K562 (cell line): ENCODE data around the gene C1QTNF6. TPM values are rescaled to one million over a fixed set of nuclear protein-coding genes. Genes with fewer than 3 reads are reported as not detected.

Experiments
- ATAC-seq: fragments of 200-7000 bp; cut with Tn5 transposase; 3 replicates; pipeline ENCODE4 v1.9.1; 2020; ENCODE audit warnings: moderate library complexity
- BruUV-seq: library from RNA; stranded (reverse); fragments of 400-500 nt; replicated peaks from 2 replicates; lab custom pipeline; 2021; lab: Mats Ljungman, UMichigan
- CTCF ChIA-PET: fragments of 300-600 bp; formaldehyde crosslinking; extraction: SDS; loops from one replicate; lab custom pipeline; 2021; ENCODE audit warnings: low intra/inter-chr PET ratio; lab: Yijun Ruan, JAX
- POLR2A ChIA-PET: fragments of 300-600, 350-650 bp; sonication (Branson Sonifier 250); formaldehyde crosslinking; extraction: SDS; loops from one replicate; lab custom pipeline; 2021; ENCODE audit warnings: antibody characterized with exemption, inconsistent platforms; lab: Yijun Ruan, JAX
- DNase-seq, 4 experiments: peaks; one replicate each; pipeline versions ENCODE4 v3.0.0 to v3.0.0-alpha.2; 2011 to 2018; ENCODE audit warnings: low spot score in 3 of 4, mixed read lengths in 3 of 4; ENCODE audit errors: extremely low read depth in 1 of 4
- FAIRE-seq: peaks from 2 replicates; lab custom pipeline; 2011; peaks lifted over from hg19 to GRCh38; lab: Jason Lieb, UNC
- H2AFZ ChIP-seq: 2 replicates; pipeline ENCODE4 v1.6.0; 2011; ENCODE audit warnings: low read depth, low read length, control low read depth, inconsistent platforms
- H3K27ac ChIP-seq: fragments of 200-600 bp; 3 replicates; pipeline ENCODE4 v1.8.0; 2011; ENCODE audit warnings: low read depth, mild to moderate bottlenecking, control low read depth, inconsistent platforms, low read length, moderate library complexity, mixed read lengths; ENCODE audit errors: extremely low read depth
- H3K27me3 ChIP-seq, 2 experiments: fragments of 300-600 bp in 1 of 2; 2 replicates in 1 of 2; 3 replicates in 1 of 2; pipeline versions ENCODE4 v1.6.0 to v1.8.0; 2011; ENCODE audit warnings: inconsistent platforms in 2 of 2, low read length in 2 of 2, mild to moderate bottlenecking in 1 of 2, mixed read lengths in 1 of 2, moderate library complexity in 1 of 2; ENCODE audit not compliant: control insufficient read depth in 2 of 2, insufficient read depth in 2 of 2
- H3K36me3 ChIP-seq: fragments of 300-600 bp; 3 replicates; pipeline ENCODE4 v1.8.0; 2011; ENCODE audit warnings: mild to moderate bottlenecking, low read length, inconsistent platforms; ENCODE audit not compliant: control insufficient read depth, insufficient read depth
- H3K4me1 ChIP-seq, 2 experiments: fragments of 200-600 bp in 1 of 2; replicated peaks in 1 of 2; 2 replicates in 1 of 2; 3 replicates in 1 of 2; pipeline versions ENCODE4 v1.5.1 to v1.8.0; 2011; ENCODE audit warnings: inconsistent platforms in 2 of 2, low read length in 2 of 2, mild to moderate bottlenecking in 1 of 2, mixed read lengths in 1 of 2, moderate library complexity in 1 of 2; ENCODE audit not compliant: control insufficient read depth in 2 of 2, insufficient read depth in 2 of 2
- H3K4me2 ChIP-seq: 2 replicates; pipeline ENCODE4 v1.6.1; 2011; ENCODE audit warnings: low read length, control low read depth, inconsistent platforms, mixed read lengths; ENCODE audit not compliant: insufficient read depth
- H3K4me3 ChIP-seq: fragments of 200-600 bp; sonication (generic), shearing (Covaris generic); 2 replicates; pipeline ENCODE4 v1.5.1; 2016; ENCODE audit warnings: control low read depth, inconsistent platforms
- H3K79me2 ChIP-seq: fragments of 200-600 bp; 3 replicates; pipeline ENCODE4 v1.8.0; 2011; ENCODE audit warnings: low read length, inconsistent platforms; ENCODE audit not compliant: control insufficient read depth, insufficient read depth
- H3K9ac ChIP-seq, 2 experiments: 2 replicates each; pipeline versions ENCODE4 v1.6.0 to v1.6.1; 2011; ENCODE audit warnings: low read depth in 2 of 2, low read length in 2 of 2, control low read depth in 1 of 2, inconsistent platforms in 1 of 2, mild to moderate bottlenecking in 1 of 2, mixed read lengths in 1 of 2; ENCODE audit not compliant: insufficient read depth in 1 of 2
- H3K9me1 ChIP-seq: one replicate; pipeline ENCODE4 v1.6.0; 2011; ENCODE audit warnings: inconsistent platforms, mild to moderate bottlenecking, low read length, moderate library complexity; ENCODE audit not compliant: control insufficient read depth, insufficient read depth
- H3K9me3 ChIP-seq: replicated peaks from 2 replicates; pipeline ENCODE4 v1.5.1; 2011; ENCODE audit warnings: low read depth, low read length, inconsistent platforms; ENCODE audit not compliant: control insufficient read depth, insufficient read depth
- H4K20me1 ChIP-seq: replicated peaks from 2 replicates; pipeline ENCODE4 v1.6.1; 2011; ENCODE audit warnings: low read length, inconsistent platforms, mixed read lengths; ENCODE audit not compliant: control insufficient read depth, insufficient read depth
- ARNT ChIP-seq, 2 experiments: fragments of 450-650 bp; IDR thresholded peaks; 2 replicates each; pipeline ENCODE4 v1.6.1; 2016; ENCODE audit warnings: mild to moderate bottlenecking in 1 of 2
- WGBS: fragments of 100-300 bp; shearing (Covaris generic); methylation state at CpG from one replicate; pipeline ENCODE4 v1.1.6; 2016; ENCODE audit warnings: low coverage, mixed read lengths; ENCODE audit not compliant: insufficient coverage; ENCODE audit errors: missing lambda C conversion rate; 5-methylcytosine and 5-hydroxymethylcytosine counted together
- in situ Hi-C: fragments of 300-500 bp; cut with MboI; formaldehyde crosslinking; loops from 4 replicates; pipeline ENCODE4 v1.15.0; 2018; ENCODE audit warnings: inconsistent platforms, mixed read lengths
- intact Hi-C: fragments of 100-400 bp; cut with micrococcal nuclease; formaldehyde crosslinking; loops from 2 replicates; pipeline ENCODE4 v1.14.2; 2022
- polyA plus RNA-seq, 8 experiments: library from polyadenylated mRNA; depleted of rRNA in 4 of 8; stranded (reverse) in 5 of 8; unstranded in 3 of 8; fragments of >200 nt; fragmentation: Nextera tagmentation in 2 of 8; fragmentation: Illumina TruSeq in 1 of 8; extraction: Ambion mirVana in 2 of 8; extraction: Trizol in 1 of 8; gene quantifications; 2 replicates each; pipeline versions ENCODE4 v1.2.1 to v1.2.3, GENCODE V29; 2011 to 2014; ENCODE audit warnings: inconsistent platforms in 1 of 8, missing spikeins in 1 of 8
- total RNA-seq, 7 experiments: library from RNA; depleted of rRNA in 6 of 7; stranded (reverse); fragments of >200 nt in 6 of 7; fragmentation: Illumina TruSeq in 2 of 7; extraction: Trizol in 2 of 7; gene quantifications; 2 replicates each; pipeline versions ENCODE4 v1.2.1 to v1.2.3, GENCODE V29; 2011 to 2021; ENCODE audit warnings: low replicate concordance in 1 of 7
- TF ChIP-seq, protein P1 (sequence below): fragments of 450-650 bp; IDR thresholded peaks from 2 replicates; pipeline ENCODE4 v1.7.0; 2016; ENCODE audit warnings: borderline replicate concordance
- TF ChIP-seq, protein P2 (sequence below): fragments of 450-650 bp; IDR thresholded peaks from 2 replicates; pipeline ENCODE4 v1.6.1; 2017; ENCODE audit warnings: antibody characterized with exemption
- TF ChIP-seq, protein P3 (sequence below): sonication (generic); IDR thresholded peaks from 2 replicates; pipeline ENCODE4 v1.6.1; 2016

C1QTNF6 gene
- total and polyA plus RNA-seq, 9 of the 15 experiments (the other 6 are each of a cell fraction or from before 2014, with no cell fraction given) = 0.18 to 0.92 (median 0.55) TPM

DNA sequence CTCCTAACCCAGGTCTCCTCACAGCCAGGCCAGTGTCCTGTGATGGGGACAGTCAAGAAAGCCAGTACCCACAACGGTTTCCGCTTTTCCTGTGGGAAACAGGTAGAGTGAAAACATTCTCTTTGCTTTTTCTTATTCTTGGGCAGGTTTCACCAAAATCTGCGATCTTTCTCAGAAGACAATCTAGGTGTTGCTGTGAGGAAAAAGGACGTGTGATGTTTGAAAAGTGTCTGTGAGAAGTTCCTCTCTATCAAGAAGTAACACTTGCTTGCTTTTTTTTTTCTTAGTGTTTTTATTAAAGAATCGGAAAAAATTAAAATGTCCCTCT, 29.1 kb downstream of the C1QTNF6 start:
- Histone ChIP-seq H2AFZ (no peak overlapping the region), H3K4me2 (no peak overlapping the region), H3K27ac (no peak overlapping the region), H3K27me3 (peaks cover 0 to 54% of the 10 kb centered on the region in 2 experiments; a peak in 3 of 5 replicates), H3K4me1 (no peaks in the 10 kb centered on the region; a peak in 1 of 5 replicates), H4K20me1 (no peaks in the 10 kb centered on the region; the same call in 1 of the 2 replicates), H3K36me3 (no peaks in the 10 kb centered on the region), H3K9ac (no peak overlapping the region), H3K9me3 (no peaks in the 10 kb centered on the region; the same call in 1 of the 2 replicates), H3K79me2 (no peaks in the 10 kb centered on the region), H3K4me3 (no peak overlapping the region), H3K9me1 (no peaks in the 10 kb centered on the region)
- DNase-seq (no peak), ATAC-seq (no peak), FAIRE-seq (no peak)
- WGBS = 3% methylated on average over 5 of the region's 5 CpGs
- BruUV-seq = no TSS peak
- intact Hi-C loops (no loop called here), in situ Hi-C loops (no loop called here)
- TF ChIP-seq ARNT (IDR thresholded peaks at IDR 0.05) = no peak
- TF ChIP-seq, protein P1, sequence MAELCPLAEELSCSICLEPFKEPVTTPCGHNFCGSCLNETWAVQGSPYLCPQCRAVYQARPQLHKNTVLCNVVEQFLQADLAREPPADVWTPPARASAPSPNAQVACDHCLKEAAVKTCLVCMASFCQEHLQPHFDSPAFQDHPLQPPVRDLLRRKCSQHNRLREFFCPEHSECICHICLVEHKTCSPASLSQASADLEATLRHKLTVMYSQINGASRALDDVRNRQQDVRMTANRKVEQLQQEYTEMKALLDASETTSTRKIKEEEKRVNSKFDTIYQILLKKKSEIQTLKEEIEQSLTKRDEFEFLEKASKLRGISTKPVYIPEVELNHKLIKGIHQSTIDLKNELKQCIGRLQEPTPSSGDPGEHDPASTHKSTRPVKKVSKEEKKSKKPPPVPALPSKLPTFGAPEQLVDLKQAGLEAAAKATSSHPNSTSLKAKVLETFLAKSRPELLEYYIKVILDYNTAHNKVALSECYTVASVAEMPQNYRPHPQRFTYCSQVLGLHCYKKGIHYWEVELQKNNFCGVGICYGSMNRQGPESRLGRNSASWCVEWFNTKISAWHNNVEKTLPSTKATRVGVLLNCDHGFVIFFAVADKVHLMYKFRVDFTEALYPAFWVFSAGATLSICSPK = no peak
- TF ChIP-seq, protein P2, sequence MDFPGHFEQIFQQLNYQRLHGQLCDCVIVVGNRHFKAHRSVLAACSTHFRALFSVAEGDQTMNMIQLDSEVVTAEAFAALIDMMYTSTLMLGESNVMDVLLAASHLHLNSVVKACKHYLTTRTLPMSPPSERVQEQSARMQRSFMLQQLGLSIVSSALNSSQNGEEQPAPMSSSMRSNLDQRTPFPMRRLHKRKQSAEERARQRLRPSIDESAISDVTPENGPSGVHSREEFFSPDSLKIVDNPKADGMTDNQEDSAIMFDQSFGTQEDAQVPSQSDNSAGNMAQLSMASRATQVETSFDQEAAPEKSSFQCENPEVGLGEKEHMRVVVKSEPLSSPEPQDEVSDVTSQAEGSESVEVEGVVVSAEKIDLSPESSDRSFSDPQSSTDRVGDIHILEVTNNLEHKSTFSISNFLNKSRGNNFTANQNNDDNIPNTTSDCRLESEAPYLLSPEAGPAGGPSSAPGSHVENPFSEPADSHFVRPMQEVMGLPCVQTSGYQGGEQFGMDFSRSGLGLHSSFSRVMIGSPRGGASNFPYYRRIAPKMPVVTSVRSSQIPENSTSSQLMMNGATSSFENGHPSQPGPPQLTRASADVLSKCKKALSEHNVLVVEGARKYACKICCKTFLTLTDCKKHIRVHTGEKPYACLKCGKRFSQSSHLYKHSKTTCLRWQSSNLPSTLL = no peak
- TF ChIP-seq, protein P3, sequence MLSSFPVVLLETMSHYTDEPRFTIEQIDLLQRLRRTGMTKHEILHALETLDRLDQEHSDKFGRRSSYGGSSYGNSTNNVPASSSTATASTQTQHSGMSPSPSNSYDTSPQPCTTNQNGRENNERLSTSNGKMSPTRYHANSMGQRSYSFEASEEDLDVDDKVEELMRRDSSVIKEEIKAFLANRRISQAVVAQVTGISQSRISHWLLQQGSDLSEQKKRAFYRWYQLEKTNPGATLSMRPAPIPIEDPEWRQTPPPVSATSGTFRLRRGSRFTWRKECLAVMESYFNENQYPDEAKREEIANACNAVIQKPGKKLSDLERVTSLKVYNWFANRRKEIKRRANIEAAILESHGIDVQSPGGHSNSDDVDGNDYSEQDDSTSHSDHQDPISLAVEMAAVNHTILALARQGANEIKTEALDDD = no peak
- ChIA-PET POLR2A (no interaction called here), CTCF (no interaction called here)
